HG02870 (cell line): ENCODE results near the gene FLACC1.
"Not testable (repeated sequence)": the region's sequence is repeated elsewhere in the genome, so short reads cannot be mapped to it uniquely, and the experiment has no call there.

Source experiments
- ATAC-seq: cut with Tn5 transposase; IDR thresholded peaks from one replicate; pipeline ENCODE4 v1.9.1; 2021; ENCODE audit warnings: mild to moderate bottlenecking, moderate library complexity; ENCODE audit not compliant: unreplicated experiment

FLACC1 gene

DNA sequence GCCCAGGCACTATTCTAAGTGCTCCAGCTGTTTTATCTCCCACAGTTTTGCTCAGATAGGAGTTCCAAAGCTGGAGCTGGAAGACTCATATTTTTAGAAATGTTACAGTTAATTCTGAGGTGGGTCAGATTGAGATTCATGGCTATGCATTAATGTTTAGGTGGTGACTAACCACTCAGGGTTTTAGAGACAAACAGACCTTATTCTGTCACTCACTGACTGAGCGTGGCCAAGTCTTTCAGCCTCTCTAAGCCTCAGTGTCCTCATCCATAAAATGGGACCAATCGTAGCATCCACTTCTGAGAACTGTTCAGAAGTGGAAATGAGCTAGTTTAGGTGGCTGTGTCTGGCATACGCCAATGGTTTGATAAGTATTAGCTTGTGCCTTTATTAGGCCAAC, 101.1 kb downstream of the FLACC1 start:
- no peak for ATAC-seq

DNA sequence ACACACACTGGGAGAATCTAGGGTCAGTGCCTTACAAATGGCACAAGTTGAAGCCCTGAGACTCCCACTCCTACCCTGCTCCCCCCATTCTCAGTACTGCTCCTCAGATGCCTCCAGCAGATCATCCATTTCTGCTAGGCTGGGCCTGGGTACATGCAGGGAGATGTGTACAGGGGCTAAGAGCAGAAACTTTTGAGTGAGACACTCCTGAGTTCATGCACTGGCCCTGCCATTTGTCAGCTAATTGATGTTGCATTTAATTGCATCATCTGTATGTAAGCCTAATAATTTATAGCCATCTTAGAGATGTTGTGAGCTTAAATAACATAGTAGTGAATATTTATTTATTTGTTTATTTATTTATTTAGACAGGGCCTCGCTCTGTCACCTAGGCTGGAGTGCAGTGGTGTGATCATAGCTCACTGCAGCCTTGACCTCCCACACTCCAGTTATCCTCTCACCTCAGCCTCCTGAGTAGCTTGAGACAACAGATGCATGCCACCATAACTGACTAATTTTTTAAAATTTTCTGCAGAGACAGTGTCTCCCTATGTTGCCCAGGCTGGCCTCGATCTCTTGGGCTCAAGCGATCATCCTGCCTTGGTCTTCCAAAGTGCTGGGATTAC, 101.6 kb downstream of the FLACC1 start:
- no peak for ATAC-seq

DNA sequence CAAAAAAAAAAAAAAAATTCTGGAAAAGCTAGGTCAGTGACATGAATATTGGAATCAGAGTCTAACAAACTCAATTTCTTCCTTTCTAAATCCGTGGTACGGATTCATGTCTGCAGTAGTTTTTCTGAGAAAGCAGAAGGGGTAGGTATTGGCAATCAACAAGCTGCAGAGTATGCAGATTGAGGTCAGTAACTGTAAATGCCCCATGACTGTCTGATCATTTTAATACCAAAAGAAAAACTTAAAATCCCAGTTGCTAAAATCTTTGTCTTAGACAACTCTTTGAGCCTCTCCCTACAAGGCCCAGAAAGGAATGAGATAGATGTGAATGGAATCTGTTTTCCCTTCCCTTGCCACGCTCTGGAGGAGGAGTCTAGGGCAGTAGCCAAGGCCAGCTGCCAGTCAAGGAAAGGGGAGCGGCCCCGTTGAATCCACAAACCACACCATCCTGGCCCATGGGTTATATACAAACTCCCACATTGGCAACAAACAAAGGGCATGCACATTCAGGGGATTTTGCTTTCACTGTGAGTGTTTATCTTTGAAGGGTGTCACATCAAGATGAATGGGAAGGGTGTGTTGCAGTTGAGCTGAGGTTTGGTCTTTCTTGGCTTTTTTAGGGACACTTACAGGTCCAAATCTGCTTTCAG, 102.9 kb downstream of the FLACC1 start:
- ATAC-seq = no peak

GRCh38 chr2:201250741-201251140, 106.4 kb downstream of the FLACC1 start:
- ATAC-seq = no peak

DNA sequence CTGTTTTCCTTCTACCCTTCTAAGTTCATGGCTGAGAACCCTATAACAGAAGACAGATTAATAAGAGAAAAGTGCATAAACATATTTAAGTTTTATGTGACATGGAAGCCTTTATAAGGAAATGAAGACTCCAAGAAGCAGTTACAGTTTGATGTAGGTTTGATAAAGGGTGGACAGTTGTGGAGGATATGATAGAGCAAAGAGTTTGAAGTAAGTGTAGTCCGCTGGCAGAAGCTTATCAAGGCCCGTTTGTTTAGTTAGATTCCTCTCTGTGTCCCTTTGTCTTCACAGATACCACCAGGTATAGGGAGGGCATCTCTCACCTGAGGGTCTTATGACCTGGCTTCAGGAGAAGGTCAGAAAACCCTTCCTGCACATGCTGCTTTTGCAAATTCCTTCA, 107.3 kb downstream of the FLACC1 start:
- no peak for ATAC-seq

DNA sequence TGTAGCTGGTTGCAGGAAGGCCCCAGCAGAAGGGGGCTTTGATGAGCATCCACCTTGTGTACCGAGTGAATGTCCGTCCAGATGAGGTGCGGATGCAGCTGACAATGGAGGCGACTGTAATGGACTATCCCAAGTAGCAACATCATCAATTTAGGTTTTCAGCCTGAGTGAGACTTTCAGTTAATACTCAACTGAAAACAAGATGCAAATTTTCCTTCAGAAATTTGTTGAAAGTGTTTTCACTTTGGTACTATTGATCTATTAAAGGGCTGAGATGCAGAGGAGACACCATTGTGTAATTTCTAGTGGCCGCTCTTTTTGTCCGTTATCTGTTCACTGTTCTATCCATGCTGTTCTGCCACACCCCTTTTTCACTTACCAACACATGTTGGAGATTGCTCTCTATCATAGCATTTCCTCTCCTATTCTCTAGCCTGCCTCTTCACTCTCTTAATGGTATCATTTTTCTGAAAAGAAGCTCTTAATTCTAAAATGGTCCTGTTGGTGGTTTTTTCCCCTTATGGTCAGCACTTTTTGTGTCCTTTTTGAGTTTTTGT, 108.8 kb downstream of the FLACC1 start:
- ATAC-seq = peak; percentile 46

- ATAC-seq = no peak
Measured at GRCh38 chr2:201246280-201246679, 110.9 kb downstream of the FLACC1 start.

- ATAC-seq = no peak
Measured at GRCh38 chr2:201244829-201245228, 112.3 kb downstream of the FLACC1 start.

DNA sequence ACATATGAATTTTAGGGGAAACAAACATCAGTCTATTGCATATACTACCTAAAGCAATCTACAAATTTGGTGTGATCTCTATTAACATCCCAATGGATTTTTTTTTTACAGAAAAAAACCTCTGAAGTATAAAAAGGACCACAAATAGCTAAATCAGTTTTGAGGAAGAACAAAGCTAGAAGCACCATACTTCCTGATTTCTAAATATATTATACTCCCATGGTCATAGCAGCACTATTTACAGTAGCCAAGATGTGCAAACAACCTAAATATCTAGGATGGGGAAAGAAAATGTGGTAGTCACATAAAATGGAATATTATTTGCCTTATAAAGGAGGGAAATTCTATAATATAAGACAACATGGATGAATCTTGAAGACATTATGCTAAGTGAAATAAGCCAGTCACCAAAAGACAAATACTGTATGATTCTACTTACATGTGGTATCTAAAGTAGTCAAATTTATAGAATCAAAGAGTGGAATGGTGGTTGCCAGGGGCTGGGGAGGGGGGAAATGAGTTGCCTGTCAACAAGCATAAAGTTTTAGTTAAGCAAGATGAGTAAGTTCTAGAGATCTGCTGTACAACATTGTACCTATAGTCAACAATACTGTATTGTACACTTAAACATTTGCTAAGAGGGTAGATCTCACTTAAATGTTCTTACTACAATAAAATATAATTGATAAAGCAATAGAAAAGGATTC, 114.4 kb downstream of the FLACC1 start:
- ATAC-seq = no peak

DNA sequence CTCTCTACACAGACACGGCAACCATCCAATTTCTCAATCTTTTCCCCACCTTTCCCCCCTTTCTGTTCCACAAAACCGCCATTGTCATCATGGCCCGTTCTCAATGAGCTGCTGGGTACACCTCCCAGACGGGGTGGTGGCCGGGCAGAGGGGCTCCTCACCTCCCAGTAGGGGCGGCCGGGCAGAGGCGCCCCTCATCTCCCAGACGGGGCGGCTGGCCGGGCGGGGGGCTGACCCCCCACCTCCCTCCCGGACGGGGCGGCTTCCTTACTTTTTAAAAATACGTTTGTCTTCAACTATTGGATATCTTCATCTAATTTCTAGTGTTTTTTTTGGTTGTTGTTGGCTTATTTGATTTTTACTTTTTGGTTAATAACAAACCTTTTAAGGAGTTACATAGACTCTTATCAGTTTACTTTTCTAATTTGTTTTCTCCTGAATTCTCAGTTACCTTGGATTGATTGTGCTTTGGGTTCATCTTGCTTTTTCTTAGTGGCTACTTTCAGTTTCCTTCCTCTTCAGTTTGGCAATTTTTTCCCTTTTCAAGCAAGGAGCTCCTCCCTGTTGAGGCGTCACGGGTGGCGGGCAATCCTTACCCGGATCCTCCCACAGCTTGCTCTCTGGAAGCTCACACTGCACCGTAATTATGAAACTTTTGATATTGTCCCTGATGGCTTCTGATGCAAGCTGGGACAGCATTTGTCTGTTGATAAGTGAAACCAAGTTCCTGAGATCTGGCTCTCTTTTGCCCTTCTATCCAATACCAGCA, 117.8 kb downstream of the FLACC1 start:
- not testable (repeated sequence) for ATAC-seq
